Measurements from ENCODE around the gene SORCS1.

- TF ChIP-seq POLR2A (IDR thresholded peaks at IDR 0.05) (no peak), CTCF (IDR thresholded peaks at IDR 0.05) (no peak)
Observed at GRCh38 chr10:106999118-106999707, 165.3 kb downstream of the SORCS1 start.
